HG03095 (cell line): Measurements from ENCODE around the gene GSG1.

Experiments used
- ATAC-seq: cut with Tn5 transposase; IDR thresholded peaks from one replicate; pipeline ENCODE4 v1.9.1; 2021; ENCODE audit warnings: moderate library complexity; ENCODE audit not compliant: unreplicated experiment

The GSG1 gene

DNA sequence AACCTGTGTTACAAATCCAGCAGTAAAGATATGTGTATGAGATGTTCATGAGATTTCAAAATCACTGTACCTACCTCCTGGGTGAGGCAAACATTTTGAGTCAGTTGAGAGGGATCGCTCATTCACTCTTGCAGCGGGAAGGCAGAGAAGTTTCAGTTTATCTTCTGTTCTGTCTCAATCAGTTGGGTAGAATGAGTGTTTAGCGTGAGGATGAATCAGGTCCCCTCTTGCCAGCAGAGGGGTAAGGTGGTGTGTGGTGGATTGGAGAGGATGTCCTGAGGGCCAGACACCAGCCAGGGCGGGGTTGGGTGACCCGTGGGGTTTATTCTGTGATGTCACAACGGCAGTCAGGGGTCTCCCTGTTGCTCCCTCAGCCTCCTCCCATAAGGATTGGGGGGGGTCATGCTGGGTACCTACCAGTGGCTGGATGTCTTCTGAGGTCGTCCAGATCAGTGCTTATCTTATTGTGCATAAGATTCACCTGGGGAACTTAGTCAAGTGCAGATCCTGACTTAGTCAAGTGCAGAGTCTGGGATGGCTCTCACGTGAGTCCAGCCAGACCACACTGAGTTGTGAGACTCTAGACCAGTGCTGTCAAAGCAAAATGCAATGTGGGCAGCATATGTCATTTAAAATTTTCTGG is at the start of gene GSG1:
TSS of gene GSG1 (minus strand) at position 277 of the 643 bp plus-strand sequence. CDS start at position 122, 155 bp downstream.
- ATAC-seq, result no peak

DNA sequence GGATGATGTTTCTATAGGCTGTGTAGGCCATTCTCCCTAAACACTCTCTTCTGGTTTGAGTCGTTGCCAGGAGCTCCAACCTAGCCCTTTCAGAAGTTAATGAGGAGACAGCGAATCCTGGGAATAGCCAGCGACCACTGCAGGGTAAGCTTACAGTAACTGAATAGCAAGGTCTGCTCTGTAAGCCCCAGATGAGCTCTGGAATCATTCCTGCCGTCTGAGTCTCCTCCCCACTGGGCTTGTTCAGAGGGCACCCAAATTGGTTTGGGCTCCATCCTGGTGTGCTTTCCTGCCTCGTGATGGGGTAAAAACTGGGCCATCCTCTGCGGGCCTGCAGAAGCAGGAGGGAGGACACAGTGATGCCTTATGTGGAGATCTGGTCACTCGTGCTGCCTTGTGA is 49.7 kb upstream of the GSG1 start:
- ATAC-seq, result no peak

DNA sequence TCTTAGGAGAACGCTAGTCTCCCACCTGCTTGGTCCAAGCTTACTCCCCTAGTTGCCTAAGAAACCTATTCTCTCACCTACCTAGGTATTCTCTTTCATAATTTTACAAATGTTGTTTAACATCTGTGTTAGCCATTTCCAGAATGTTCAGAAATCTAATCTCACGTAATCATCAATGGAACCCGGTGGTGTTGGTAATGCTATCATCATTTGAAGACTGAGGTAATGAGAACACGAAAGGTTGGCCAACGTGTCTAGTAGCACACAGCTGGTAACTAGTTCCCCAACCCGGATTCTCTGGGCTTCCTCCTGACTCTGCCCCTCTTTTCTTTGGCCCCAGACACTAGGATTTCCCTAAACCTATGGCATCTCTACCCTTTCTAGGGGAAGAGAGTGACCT is 49.3 kb upstream of the GSG1 start:
- ATAC-seq, result no peak

DNA sequence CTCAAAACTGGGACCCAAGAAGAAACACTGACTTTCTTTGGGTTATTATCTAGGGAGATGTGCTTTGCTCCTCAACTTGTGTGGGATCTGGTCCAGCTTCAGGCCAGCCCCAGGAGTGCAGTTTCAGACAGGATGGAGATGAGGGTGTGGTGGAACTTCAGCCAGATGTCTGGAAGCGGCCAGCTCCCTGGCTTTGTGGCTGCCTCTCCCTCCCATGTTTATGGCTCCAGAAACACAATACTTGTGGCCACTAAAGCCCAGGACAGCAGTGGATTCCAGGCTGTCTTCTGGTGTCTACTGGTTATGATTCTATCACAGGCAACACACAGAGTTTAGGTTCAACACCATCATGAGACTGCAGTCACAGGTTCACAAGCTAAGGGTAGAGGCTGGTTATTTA is 48.8 kb upstream of the GSG1 start:
- ATAC-seq, result no peak

DNA sequence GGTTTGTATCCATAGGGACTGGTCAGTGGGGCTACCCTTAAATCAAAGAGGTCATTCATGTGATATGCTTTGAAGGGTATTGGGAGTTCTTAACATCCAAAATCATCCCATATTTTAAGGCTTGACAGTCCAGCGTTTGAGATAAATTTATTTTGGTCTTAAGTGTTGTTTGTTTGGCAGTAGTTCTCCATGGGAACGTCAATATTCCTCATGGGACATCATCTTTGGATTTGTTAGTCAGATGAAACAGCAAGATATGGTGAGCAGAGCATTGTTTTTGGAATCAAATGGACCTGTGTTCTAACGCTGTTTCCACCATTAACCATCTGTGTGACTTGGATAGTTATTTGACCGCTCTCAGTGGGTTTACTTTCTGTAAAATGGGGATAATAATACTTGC is 45.9 kb upstream of the GSG1 start:
- no peak for ATAC-seq

DNA sequence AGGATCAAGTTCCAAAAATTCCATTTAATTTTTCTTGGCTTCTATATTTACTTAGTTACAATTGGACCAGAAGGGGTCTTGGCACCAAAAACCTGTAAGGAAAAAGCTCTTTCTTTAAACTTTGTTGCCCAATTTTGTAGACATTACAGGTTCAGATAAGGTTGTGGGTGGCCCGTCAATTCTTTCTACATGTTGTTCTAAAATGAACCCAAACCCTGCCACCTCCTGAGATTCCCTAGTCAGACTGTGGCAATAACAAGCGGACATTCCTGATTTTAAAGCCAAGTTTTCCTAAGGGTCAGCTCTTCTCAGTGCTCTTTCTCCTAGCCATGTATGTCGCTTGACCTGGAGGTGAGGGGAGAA is 45.0 kb upstream of the GSG1 start:
- no peak for ATAC-seq

DNA sequence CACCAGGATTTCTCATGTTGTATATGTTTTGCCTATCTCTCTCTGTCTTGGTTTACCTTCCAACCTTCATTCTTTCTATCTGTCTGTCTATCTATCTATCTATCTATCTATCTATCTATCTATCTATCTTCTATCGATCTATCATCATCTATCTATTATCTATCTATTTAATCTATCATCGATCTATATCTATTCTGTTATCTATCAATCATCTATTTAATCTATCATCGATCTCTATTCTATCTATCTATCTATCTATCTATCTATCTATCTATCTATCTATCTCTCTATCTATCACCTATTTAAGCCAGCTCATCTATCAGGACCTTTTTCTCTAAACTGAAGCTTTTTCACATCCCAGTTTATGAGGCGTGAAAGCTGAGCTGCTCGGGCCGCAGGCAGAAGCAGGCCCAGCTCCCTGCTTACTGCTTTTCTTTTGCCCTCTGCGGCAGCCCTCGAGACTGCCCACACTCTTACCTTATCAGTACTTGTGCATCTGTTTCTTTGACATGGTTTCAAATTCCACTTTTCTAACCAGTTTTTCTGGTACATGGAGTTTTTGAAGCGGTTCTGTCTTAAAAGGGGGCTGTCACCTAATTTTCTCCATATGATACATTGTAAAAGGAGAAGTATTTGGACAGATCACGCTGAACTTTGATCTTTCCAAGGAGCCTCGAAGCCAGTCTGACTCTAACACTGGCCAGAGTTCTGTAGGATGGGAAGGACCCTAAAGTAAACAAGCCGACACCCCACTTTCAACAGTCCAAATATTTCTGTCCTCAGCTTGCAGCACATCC is 44.4 kb upstream of the GSG1 start:
- no peak for ATAC-seq

DNA sequence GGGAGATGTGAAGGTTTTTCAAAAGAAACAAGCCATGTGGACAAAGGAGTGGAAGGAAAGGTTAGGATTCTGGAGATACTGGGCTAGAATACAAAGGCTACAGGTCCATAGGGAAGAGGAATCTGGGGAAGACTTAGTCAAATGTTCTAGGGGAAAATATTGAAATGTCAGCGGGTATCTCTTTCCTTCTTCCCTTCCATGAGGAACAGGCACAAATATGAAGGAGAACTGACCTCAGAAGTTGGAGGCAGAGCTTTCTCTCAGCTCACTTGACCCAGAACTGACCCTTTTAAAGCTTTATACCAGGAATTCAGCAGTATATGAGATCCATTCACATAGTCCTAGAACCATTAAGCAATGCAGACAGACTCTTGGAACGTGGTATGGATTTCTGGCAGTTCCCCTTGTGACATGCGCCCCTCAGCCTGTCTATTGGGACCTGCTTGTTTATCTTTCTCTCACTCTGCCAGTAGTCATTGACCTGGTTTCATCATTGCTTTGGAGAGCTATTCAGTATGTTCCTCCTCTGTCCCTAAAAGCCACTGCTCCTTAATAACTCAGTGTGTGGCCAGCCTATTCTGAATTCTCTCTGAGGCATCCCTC is 43.0 kb upstream of the GSG1 start:
- ATAC-seq, result no peak

DNA sequence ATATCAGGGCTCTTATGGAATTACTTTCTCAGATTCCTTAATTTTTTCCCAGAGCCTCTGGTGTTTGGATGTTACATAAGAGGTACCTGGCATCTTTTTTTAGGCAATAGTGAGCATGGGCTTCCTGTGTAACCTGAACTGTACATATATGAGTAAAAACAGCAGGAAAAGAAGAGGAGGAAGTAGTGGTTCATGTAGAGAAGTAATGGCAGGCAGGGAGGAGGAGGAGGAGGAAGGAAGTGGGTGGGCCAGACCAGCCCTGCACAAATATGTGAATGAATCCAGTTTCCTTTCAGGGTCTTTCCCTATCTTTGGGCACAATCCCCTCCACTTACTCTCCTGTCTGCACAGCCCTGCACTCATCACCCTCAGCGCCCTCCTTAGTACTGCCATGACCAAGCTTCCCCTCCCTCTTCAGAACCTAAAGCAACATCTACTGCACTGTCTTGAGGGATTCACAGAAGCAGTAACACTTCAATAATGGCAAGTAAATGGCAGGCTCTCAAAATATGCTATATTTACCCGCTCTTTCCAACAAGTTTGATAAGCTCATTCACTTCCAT is 40.9 kb upstream of the GSG1 start:
- ATAC-seq, result no peak

DNA sequence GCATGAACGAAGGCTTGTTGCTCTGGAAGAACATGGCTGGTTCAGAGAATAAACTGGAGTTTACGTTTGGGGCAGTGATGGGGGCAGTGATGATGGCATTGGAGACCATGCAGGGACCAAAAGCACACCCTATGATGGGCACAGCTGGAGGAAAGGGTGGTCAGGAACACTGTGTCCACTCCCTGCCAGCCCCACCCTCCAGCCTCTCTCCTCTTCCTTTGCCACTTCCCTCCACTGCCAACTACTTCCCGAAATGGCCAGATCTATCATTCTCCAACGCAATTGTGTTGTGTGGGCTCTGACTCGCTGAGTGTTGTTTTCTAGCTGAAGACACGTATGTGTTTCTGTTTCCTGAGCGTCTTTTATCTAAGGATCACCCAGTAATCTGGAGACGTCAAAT is 39.3 kb upstream of the GSG1 start:
- ATAC-seq, result no peak

DNA sequence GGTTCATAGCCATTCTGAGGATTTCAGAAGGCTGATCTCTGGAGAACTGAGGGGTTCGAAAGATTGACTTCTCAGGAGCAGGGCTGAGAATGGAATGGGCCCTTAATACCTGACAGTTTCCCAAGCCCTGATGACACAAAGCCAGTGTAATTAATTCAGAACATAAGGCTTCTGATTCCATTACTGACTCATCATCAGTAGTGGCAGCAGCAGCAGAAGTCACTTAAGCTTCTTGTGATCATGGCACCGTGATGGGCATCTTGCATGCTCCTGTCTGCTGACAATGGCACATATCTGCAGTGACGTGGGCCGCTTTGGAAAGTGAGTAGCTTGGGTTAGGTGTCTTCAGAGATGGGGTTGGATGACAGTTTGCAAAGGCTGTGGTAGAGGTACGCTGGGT is 38.2 kb upstream of the GSG1 start:
- no peak for ATAC-seq

DNA sequence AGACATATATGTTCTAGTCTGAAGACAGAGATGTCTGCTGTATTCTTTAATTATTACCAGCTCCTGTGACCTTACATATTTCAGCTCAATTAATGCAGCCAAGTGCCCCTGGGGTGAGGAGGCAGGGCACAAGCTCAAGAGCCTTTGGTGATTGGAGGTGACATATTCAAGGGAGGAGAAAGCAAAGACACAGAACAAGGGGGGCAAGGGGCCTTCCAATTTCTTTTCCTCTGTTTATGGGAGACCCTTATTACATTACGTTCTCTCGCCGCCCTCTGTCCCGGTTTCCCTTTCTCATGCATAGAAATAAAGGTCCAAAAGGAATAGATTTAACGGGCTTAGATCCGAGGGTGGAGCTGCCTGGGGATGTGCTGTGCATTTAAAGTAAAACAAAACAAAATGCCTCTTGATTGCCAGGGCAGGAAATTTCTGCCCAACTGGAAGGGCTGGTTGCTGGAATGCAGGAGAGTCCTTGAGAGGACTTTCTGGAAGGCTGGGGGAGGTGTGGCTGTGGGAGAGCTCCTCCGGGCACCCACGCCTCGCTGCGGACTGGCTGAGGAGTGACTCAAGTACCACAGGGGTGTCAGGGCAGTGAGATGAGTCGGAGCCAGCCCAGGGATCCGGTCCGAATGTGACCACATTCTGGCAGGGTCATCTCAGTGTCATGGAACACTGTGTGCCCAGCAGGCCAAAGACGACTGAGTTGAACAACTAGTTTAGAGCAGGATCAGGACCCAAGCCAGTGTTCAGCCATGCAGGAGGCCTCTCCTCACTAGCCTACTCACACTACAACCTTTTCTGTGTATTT is 32.1 kb upstream of the GSG1 start:
- no peak for ATAC-seq

DNA sequence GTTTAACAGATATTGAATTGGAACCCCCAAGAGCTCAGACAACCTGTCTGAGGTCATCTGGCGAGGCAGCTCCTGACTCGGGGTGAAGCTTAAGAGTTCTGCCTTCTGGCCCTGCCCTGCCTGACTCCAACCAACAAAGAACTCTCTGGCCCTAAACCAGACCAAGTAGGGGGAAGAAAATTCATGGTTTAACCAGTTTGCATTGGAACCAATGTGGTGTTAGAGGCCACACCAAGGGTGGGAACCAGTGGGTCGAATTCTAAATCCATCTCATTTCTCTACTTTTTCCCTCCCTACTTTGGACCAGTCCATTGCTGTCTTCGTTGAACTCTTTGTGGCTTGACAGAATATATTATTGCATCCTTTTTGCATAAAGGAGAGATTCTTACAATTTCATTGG is 30.4 kb upstream of the GSG1 start:
- ATAC-seq, result no peak

DNA sequence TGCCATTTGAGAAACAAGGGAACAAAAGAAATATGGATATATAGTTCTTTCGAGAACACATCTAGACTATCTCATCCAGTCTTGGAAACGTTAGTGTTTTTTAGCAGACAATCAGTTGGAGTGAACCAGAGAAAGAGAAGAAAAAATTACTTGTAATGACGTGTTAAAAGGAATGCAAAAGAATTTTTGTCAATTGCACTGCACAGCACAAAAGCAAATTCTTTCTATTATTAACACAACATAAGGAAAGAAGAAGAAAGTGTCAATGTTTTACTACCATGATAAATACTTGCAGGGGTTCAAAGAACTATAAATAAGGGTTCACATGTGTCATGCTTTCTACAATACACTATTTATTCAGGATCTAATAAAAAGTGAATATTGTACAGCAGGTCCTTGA is 27.5 kb upstream of the GSG1 start:
- ATAC-seq, result no peak

DNA sequence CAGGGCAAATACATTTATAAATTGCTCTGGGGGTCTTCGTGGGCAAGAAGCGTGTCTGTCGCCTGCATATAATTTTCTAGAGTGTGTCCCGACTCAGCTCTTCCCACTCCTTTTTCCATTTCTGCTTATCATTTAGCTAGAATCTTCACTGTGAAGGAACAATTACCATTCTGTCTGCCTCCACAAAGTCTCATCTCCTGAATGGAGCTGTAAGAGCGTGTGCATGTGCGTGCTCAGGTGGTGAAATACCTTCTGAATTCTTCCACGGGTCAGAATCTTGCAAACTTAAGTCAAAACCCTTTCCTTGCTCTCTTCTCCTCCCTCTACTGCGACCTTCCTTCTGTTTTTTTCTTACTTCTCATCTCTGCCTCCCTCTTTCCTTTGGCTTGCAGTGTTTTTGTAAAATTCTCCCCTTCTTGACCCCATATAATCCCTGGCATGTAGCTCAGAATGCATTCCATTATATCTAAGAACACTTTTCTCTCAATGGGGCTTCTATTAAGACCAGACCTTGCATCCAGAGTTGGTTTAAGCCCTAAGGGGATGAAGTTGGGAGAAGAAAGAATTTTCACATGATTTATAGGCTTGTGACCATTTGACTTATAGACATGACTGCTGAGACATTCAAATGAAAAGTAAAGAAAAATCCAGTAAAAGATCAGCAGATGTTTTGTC is 25.0 kb upstream of the GSG1 start:
- ATAC-seq, result no peak

DNA sequence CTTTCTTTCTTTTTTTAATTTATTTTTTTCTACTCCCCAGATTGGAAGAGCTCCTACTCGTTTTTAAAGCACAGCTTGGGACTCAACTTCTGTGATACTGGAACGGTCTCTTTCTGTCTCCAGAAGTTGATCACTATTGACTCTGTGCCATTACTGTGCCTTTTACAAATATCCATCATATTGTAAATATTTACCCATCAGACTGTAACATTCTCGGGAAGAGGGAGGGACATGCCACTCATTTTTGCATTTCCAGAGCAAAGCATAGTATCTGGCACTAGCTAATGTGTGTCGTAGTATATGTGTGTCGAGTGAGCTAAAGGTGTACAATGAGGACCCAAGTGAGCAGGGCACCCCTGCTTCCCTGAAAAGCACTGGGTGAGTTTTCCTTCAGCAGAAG is 24.0 kb upstream of the GSG1 start:
- ATAC-seq, result no peak

DNA sequence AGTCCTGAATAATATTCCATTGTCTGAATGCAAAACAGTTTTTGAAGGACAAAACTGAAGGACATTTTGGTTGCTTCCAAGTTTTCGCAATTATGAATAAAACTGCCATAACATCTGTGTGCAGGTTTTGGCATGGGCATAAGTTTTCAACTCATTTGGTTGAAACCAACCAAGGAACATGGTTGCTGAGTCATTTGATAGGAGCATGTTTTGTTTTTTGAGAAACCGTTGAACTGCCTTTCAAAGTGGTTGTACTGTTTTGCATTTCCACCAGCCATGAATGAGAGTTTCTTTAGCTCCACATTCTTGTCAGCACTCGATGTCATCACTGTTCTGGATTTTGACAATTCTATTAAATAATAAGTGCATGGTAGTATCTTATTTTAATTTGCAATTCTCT is 23.0 kb upstream of the GSG1 start:
- ATAC-seq, result no peak

DNA sequence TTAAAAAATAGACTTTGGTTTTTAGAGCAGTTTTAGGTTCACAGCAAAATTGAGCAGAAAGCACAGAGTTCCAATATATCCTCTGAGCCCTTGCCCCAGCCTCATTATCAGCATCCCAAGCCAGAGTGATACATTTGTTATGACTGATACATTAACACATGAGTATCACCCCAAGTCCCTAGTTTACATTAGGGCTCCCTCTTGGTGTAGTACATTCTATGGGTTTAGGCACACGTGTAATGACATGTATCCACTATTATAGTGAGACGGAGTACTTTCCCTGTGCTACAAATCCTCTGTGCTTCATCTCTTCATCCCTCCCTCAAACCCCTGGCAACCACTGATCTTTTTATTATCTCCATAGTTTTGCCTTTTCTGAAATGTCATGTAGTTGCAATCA is 22.5 kb upstream of the GSG1 start:
- ATAC-seq, result no peak

DNA sequence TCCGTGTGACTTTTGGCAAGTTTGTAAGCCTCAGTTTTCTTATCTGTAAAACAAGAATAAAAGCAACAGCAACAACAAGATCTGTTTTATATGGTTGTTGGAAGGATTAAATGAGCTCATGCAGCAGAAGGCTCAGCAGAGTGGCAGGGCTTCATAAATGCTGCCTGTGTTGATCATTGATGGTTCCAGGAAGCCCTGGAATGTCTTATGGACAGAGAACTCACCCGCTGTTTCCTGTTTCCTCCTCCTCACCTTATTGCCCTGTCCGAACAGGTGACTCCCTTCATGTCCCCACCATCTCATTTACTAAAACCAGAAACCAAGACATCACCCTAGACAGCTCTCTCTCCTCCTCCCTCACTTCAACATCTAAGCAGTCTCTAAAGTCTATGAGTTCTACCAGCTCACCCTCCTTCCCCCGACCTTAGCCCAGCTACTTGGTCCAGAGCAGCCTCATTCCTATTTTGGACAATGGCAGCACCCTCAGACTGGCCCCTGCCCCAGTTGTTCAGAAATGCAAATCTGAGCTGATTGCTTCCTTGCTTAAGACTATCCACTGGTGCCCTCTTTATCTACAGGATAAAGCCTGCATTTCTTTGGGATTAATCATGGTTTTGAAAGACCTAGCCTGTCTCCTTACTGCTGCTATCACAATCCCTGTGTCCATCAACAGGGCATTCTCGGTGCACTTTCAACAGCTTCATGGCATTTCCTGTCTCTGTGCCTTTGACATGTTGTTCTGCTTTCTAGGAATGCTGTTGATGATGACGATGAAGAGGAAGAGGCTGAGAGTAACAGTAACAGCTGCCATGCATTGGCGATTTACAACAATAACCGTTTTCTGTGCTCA is 21.4 kb upstream of the GSG1 start:
- ATAC-seq, result no peak

DNA sequence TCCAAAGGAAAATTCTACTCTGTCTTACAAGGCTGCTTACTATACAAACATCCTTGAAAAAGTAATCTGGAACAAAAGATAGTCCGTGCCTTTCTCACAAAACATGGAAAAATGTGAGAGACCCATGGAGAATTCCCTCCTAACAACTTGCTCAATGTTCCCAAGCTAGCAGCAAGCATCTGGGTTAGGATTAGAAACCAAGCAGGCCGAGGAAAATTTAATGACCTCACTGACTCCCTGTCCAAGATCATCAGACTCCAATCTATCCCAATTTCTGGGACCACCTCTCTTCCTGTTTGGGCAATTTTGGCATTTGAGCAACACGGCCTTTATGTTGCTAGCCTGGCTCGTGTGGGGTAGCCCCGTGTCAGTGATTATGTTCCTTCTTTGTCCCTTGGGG is 18.1 kb upstream of the GSG1 start:
- ATAC-seq, result no peak
